ENCODE data around the gene LRRC32. TPM values are rescaled to one million over a fixed set of nuclear protein-coding genes. Genes with fewer than 3 reads are reported as not detected.

The LRRC32 gene
- polyA plus RNA-seq, 2 of the 4 experiments (the other 2 are of a cell fraction), result 0.25 to 0.62 TPM

DNA sequence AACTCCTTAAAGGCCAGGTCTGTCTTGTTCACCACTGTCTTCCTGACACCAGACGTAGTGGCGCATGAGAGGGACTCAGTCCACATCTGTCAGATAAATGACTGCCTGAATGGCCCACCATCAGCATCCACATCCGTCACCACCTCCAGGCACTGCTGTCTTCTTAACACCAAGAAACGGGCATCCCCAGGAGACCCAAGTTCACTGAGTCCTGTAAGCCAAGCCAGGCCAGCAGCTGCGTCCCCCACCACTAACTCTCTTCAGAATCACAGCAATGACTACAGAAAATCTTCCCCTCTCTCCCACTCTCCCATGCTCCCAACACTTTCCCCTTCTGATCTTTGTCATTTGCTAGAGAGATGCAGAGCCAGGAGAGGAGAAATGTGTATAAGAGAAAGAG is 47.3 kb upstream of the LRRC32 start:
- ATAC-seq, result no peak
- 86% methylated on average over 5 of the region's 5 CpGs for WGBS (ENCODE audit: missing lambda C conversion rate)
- no peak for TF ChIP-seq ZC3H11A (IDR thresholded peaks at IDR 0.05)
- no peak for TF ChIP-seq ZSCAN20 (CRISPR knock-in tag; IDR thresholded peaks at IDR 0.05)
- no peak for TF ChIP-seq HES2 (IDR thresholded peaks at IDR 0.05)
- TF ChIP-seq TFCP2L1 (CRISPR knock-in tag; IDR thresholded peaks at IDR 0.05), result no peak
- TF ChIP-seq EHMT2 (IDR thresholded peaks at IDR 0.05; ENCODE audit: low read depth), result no peak
- Histone ChIP-seq H3K4me3 (no peak overlapping the region), H3K27ac (no peak overlapping the region), H3K9me3 (no peaks in the 10 kb centered on the region), H3K4me1 (0 out of 3 replicates have a peak, but pooled peaks cover 4% of the 10 kb centered on the region), H3K4me2 (no peak overlapping the region)
- no peak for DNase-seq (ENCODE audit: low read depth in 1 of 2, low spot score in 1 of 2)
- POLR2A ChIA-PET, result no interaction called here
- CTCF ChIA-PET, result interaction anchor here (0.7 to 3.2 kb wide), 10 partner anchors 12 to 470 kb away, joined by 3 to 12 read pairs (median 4); no protein-coding TSS in a partner anchor
- no peak for FAIRE-seq

DNA sequence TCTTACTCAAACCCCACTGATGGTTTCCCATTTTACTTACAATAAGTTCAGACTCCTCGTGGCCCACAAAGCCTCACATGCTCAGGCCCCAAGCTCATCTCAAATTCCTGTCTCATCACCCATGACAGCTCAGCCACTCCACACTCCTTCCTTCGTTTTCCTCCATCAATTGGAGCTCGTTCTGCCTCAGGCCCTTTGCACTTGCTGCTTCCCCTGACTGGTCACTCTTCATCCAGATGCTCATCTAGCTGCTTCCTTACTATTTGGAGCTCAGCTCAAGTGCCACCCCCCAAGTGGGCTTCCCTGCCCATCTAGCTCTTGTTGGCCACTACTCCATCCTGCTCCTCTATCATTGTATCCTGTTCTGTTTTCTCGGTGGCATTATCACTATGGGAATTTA is 46.8 kb upstream of the LRRC32 start:
- Histone ChIP-seq H3K9me3 (no peaks in the 10 kb centered on the region), H3K27ac (no peak overlapping the region), H3K4me1 (0 out of 3 replicates have a peak, but pooled peaks cover 4% of the 10 kb centered on the region), H3K4me3 (no peak overlapping the region), H3K4me2 (no peak overlapping the region)
- no peak for TF ChIP-seq CHD2 (IDR thresholded peaks at IDR 0.05; ENCODE audit: low read length, partially characterized antibody)
- TF ChIP-seq MAFK (IDR thresholded peaks at IDR 0.05; ENCODE audit: partially characterized antibody), result no peak
- TF ChIP-seq KDM1A (IDR thresholded peaks at IDR 0.05; ENCODE audit: low read depth), result no peak
- no peak for TF ChIP-seq REST (IDR thresholded peaks at IDR 0.05)
- no peak for TF ChIP-seq MYC (IDR thresholded peaks at IDR 0.05; ENCODE audit: borderline replicate concordance, low read length)
- no peak for TF ChIP-seq FOSB (CRISPR knock-in tag; IDR thresholded peaks at IDR 0.05)
- TF ChIP-seq HES2 (IDR thresholded peaks at IDR 0.05), result no peak
- TF ChIP-seq CTCF (IDR thresholded peaks at IDR 0.05), result no peak
- TF ChIP-seq CEBPB (IDR thresholded peaks at IDR 0.05), result no peak
- TF ChIP-seq NPAS2 (CRISPR knock-in tag; IDR thresholded peaks at IDR 0.05; ENCODE audit: borderline replicate concordance), result no peak
- TF ChIP-seq EHF (CRISPR knock-in tag; IDR thresholded peaks at IDR 0.05), result no peak
- no peak for TF ChIP-seq JUNB (IDR thresholded peaks at IDR 0.05)
- TF ChIP-seq E2F6 (IDR thresholded peaks at IDR 0.05; ENCODE audit: borderline replicate concordance, low read depth), result no peak
- TF ChIP-seq JUN (IDR thresholded peaks at IDR 0.05), result no peak
- TF ChIP-seq EHMT2 (IDR thresholded peaks at IDR 0.05; ENCODE audit: low read depth), result no peak
- TF ChIP-seq BCL3 (IDR thresholded peaks at IDR 0.05), result no peak
- no peak for TF ChIP-seq HDAC2 (IDR thresholded peaks at IDR 0.05)
- TF ChIP-seq, protein P1, sequence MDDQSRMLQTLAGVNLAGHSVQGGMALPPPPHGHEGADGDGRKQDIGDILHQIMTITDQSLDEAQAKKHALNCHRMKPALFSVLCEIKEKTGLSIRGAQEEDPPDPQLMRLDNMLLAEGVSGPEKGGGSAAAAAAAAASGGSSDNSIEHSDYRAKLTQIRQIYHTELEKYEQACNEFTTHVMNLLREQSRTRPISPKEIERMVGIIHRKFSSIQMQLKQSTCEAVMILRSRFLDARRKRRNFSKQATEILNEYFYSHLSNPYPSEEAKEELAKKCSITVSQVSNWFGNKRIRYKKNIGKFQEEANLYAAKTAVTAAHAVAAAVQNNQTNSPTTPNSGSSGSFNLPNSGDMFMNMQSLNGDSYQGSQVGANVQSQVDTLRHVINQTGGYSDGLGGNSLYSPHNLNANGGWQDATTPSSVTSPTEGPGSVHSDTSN (IDR thresholded peaks at IDR 0.05), result no peak
- TF ChIP-seq HOXB13 (CRISPR knock-in tag; IDR thresholded peaks at IDR 0.05; ENCODE audit: low read depth), result no peak
- DNase-seq (ENCODE audit: low read depth in 1 of 2, low spot score in 1 of 2) (no peak), FAIRE-seq (no peak), ATAC-seq (no peak)
- POLR2A ChIA-PET, result no interaction called here
- 64% methylated on average over 4 of the region's 4 CpGs for WGBS (ENCODE audit: missing lambda C conversion rate)
- CTCF ChIA-PET, result interaction anchor here (0.8 to 3.2 kb wide), 11 partner anchors 12 to 471 kb away, joined by 3 to 12 read pairs (median 3); no protein-coding TSS in a partner anchor

Data from A549 (cell line).